ENCODE measurements around the gene IQCK. TPM values are rescaled to one million over a fixed set of nuclear protein-coding genes. Genes with fewer than 3 reads are reported as not detected.
"Not testable (repeated sequence)": the region's sequence is repeated elsewhere in the genome, so short reads cannot be mapped to it uniquely, and the experiment has no call there.

Gene IQCK, protein sequence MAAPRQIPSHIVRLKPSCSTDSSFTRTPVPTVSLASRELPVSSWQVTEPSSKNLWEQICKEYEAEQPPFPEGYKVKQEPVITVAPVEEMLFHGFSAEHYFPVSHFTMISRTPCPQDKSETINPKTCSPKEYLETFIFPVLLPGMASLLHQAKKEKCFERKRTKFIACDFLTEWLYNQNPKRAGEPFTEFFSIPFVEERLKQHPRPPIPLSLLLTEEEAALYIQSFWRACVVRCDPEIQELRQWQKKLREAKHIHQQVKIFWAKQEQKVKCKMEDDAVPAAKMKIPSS
- 10.5 and 16.7 TPM in 2 replicates for total RNA-seq

DNA sequence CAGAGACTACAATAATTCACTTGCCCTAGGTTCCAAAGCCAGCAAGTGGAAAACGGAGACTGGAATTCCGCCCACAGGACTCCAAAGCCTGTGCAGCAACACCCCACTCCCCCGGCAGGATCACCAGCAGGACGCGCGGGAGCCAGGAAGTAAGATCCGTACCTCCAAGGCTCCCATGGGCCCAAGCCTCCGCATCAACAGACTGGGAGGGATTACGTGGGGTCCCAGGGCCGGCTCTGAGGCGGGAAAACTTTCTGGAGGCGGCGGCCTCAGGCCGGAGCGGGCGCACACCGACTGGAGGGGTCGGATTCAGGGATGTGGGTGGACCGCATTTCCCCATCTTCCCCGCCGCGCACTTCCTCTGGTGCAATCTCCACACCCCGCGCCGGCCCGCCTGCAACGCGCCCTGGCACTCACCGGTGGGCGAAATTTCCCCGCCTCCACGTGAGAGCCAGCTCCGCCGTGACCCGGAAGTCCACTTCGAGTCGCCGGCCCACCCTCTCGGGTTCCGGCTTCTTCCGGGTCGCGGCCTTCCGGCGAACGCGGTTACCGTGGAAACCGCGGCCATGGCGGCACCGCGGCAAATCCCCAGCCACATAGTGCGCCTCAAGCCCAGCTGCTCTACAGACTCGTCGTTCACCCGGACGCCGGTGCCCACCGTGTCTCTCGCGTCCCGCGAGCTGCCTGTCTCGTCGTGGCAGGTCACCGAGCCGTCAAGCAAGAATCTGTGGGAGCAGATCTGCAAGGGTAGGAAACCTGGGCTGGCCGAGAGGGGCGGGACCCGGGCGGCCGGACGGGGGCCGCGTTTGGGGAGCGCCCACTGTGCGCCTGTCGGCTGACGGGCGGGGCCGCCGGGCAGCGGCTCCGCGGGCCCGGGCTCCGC is at the start of gene IQCK, which contains the start of gene KNOP1:
IQCK (plus strand) TSS at position 531 of the 883 bp plus-strand sequence; CDS start at position 567, 36 bp downstream.
KNOP1 (minus strand) TSS at position 487 of the 883 bp plus-strand sequence. CDS start 3,192 bp downstream, outside the sequence.
- peak; percentile 94 for DNase-seq

DNA sequence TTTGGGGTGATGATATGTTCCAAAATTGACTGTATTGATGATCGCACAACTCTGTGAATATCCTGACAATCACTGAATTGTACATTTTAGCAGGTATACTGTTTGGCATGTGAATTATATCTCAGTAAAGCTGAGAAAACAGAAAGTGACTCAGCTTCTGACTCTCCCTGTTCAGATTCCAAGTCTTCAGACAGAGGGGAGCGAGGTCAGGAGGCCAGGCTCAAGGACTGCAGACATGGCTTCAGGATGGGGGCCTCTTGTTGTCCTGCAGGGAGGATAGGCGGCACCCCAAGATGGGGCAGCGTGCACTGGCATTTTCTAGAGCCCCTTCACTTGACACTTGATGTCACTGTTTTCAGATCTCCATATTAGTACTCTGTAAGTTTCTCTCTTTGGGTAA is 45.7 kb upstream of the IQCK start:
- DNase-seq = no peak

DNA sequence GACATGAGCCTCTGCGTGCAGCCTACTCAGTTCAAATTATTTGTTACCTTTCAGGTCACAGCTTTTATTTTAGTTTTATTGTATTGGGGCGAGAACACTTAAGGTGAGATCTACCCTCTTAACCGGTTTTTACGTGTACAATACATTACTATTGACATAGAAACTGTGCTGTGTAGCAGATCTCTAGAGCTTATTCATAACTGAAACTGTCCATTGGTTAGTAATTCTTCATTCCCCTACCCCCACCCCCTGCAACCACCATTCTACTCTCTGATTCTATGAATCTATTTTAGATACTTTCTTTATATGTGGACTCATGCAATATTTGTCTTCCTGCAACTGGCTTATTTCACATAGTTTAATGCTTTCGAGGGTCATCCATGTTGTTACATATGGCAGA is 43.6 kb upstream of the IQCK start:
- no peak for DNase-seq

DNA sequence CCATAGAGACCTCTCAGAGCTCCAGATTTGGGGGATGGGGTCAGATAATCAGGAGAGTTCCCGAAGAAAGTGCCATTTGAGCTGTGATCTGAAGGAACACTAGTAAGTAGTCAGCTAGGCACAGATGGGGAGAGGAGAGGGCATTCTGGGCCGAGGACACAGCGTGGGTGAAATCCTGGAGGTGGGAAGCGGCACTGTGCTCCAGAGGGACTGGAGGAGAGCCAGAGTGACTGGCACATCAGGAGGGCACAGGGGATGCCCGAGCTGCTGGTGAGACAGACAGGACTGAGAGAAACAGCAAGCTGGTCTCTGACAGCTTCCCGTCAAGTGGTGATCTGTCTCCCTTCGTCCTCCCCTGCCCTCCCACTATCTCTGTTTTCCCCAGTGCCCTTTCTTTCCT is 40.7 kb upstream of the IQCK start:
- DNase-seq = no peak

DNA sequence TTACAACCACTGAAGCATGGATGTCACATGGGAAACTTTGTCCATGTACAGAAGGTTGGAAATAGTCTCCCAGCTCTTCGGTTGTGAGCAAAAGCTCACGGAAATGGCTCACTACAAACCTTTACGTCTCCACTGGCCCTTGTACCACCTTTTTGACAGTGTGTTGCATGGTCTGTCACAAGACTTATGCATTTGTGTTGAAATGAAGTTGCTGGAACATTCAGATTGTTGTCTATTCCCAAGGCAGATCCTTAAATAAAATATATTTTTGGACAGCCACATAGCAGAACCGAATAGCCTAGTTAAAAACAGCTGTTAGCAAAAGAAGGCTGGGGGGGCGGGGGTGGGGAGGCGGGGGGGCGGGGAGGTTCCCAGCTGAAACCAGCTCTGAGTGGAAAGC is 39.3 kb upstream of the IQCK start:
- no peak for DNase-seq

DNA sequence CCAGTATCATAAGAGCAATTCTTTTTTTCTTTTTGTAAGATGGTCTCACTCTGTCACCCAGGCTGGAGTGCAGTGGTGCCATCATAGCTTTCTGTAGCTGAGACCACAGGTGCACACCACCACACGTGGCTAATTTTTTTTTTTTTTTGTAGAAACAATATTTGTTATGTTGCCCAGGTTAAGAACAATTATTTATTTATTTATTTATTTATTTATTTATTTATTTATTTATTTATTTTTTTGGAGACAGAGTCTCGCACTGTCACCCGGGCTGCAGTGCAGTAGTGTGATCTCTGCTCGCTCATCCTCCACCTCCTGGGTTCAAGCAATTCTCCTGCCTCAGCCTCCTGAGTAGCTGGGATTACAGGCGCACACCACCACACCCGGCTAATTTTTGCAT is 38.8 kb upstream of the IQCK start:
- not testable (repeated sequence) for DNase-seq

DNA sequence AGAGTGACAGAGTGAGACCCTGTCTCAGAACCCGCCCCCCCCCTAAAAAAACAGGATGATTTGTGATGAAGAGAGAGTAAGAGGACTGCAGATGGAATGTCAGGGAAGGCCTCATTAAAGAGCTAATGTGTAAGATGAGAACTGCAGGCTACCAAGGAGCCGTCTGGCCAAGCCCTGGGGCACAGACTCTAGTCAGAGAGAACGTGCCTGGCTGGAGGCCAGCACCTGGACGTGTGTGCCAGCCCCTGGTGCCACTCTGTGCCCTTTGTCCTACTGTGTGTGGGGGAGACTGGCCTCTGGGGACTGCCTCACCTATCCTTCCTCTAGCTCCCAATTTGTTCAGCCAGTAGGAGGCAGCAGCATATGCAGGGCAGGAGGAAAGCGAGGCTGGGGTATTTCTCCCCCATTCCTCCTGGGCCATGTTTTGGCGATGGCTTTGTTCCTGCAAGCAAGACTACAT is 37.2 kb upstream of the IQCK start:
- no peak for DNase-seq

DNA sequence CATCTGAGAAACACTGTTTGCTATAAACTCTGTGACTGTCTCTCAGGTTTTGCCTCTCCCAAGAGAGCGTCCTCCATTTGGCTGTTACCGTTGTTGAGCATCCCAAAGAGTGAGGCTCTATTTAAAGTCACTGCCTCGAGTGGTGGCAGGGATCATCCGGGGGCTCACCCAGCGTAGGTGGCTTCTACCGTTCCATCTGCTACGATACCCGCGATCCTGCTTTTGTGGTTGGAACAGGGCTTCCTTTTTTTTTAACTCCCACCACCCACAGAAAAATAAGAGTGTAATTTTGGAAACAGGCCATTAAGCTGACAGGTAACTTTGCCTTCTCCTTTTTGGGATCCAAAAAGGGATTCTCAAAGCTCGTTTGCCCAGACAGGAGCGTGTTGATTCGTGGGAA is 36.4 kb upstream of the IQCK start:
- no peak for DNase-seq

DNA sequence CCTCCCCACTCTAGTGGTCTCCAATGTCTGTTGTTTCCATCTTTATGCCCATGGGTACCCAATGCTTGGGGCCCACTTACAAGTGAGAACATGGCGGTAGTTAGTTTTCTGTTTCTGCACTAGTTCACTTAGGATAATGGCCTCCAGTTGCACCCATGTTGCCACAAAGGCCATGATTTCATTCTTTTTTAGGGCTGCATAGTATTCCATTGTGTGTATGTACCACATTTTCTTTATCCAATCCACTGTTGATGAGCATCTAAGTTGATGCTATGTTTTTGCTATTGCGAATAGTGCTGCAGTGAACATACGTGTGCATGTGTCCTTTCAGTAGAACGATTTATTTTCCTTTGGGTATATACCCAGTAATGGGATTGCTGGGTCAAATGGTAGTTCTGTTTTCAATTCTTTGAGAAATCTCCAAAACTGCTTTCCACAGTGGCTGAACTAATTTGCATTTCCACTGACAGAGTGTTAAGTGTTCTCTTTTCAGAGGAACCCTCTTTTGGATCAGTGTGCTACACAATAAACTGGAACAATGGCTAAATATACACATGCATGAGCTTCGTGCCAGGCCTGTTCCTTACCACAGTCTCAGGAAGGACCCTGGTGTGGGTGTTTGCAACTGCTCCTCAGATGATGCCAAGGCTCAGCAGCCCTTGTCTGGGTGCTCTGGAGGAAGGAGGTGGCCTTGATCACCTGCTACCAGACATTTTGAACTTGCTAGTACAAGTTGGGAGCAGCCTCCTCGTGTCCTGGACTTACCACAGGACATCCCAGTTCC is 34.4 kb upstream of the IQCK start:
- no peak for DNase-seq

DNA sequence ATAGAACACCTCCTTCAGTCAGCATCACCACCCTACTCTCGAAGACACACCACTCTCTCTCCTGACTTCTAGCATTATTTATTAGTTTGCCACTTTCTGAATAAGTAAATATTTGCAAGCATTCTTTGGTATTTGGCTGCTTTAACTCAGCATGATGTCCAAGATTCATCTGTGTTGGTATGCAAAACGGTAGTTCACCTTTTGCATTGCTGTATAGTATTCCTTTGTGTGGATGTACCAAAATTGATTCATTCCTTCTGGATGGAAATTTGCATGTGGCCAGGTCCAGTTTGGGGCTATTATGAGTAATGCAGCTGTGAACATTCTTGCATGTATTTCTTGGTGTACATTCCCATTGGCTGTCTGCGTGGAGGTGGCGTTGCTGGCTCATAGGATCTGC is 32.9 kb upstream of the IQCK start:
- no peak for DNase-seq

DNA sequence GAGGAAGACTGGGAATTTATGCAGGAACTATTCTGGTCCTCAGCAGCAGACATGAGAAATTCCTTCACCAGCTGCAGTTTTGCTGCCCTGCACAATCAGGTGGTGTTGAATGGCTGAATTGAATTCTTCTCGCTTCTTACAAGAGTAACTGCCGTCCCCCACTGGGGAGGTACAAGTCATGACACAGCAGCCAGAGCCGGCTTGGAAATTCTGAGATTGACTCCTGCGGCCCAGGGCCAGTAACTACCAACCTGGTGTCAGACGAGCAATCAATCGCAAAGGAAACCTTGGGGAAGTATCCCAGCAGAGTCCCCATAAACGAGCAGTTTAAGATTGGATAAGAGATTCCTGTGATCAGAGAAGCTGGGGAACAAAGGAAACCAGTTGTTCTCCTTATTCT is 30.8 kb upstream of the IQCK start:
- no peak for DNase-seq

DNA sequence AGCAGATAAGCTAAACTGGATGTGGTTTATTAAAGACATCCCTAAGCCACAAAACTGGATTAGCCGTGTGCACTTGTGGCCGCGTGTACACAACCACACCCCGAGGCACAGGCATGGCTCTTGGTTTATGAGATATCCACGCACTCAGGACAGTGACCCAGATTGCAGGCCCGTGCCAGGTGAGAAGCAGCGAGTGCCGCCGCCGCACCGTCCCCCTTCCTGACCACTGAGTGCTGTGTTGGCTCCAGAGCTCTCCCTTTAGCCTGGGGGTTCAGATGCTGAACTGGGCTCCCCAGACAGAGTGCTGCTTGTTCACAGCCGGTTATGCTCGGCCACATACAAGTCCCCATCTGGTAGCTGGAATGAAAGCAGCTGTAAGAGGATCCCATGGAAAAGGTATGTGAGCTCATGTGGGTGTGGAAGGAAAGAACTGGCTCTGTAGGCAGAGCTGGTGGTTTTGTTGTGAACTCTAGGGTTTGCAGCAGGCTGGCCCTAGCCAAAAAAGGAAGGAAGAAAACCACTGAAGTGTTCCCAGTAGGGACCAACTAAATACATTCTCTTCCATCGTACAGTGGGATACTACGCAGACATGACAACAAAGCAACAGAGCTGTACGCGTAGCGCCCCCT is 29.6 kb upstream of the IQCK start:
- no peak for DNase-seq

DNA sequence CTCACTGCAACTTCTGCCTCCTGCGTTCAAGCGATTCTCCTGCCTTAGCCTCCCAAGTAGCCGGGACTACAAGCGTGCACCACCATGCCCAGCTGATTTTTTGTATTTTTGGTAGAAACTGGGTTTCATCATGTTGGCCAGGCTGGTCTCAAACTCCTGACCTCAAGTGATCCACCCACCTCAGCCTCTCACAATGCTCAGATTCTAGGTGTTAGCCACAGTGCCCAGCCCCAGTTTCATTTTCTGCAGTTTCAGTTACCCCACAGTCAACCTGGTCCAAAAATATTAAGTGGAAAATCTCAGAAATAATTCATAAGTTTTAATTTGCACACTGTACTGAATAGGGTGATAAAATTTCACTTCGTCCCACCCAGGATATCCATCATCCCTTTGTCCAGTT is 28.7 kb upstream of the IQCK start:
- no peak for DNase-seq

DNA sequence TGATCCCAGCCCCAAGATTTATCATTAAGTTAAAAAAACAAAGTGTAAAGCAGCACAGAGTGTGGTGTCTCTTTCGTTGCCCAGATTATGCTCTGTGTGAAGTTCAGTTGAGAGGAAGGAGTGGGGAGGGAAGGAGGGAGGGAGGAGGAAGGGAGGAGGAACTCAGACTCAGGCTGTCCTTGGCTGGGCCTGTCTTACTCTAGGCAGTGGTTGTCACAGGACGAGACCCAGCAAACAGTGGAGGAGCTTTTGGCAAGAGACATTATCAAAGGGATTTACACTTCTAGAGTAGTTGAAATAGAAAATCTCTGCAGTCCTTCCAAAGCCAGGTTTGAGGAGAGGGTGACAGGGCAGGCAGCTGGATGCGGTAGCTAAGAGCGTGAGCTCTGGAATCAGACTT is 27.9 kb upstream of the IQCK start:
- DNase-seq = no peak

DNA sequence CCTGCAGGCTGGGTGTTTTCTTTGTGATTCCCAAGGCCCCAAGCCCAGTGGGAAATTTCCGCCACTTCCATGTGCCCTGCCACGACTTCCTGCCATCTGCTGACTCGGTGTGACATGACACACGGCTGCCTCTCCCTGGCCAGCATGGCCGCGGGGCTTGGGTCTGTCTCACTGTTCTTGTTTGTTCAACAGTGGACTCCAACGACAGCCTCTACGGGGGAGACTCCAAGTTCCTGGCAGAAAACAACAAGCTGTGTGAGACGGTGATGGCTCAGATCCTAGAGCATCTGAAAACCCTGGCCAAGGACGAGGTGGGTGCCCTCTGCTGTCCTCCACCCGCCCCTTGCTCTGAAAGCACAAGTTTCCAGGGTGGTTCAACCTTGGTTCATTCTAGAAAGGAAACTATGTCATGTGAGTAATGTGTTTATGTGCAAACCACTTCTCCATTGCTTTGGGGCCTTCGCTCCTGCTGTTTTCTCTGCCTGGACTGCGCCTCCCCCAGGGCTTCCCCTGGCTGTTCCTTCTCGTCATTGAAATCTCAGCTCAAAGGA is 26.8 kb upstream of the IQCK start:
- DNase-seq = peak; percentile 45

DNA sequence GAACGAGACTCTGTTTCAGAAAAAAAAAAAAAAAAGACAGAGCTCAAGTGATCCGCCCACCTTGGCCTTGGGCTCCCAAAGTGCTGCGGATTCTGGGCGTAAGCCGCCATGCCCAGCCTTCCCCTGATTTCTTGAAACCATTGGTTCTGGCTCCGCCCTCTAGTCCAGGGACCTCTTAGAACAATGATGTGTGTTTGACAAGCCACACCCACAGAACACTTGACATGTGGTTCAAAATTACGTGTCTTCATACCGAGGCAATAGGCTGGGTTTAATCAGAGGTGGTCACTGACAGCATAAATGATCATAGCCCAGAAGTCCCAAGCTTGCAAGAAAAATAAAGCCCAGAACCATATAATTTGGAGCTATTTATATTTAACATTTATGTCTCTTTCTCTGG is 23.1 kb upstream of the IQCK start:
- no peak for DNase-seq

DNA sequence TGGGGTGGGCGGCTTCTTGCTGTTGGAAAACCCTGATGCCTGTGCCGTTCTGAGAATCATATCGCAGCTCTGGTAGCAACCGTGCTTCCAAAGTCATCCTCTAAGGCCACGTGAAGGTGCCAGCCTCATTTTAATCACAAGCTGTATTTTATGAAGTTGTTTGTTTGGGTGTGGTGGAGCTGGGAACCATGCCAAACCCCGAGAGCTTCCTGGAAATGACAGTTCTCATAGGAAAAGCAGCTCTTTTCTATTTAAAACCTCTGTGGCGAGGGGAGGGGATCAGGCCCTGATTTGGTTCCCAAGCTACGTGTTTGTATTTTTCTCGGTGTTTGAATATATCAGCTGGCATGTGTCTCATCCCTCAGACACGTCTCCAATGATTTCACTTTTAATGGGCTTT is 21.7 kb upstream of the IQCK start:
- DNase-seq = peak; percentile 97

DNA sequence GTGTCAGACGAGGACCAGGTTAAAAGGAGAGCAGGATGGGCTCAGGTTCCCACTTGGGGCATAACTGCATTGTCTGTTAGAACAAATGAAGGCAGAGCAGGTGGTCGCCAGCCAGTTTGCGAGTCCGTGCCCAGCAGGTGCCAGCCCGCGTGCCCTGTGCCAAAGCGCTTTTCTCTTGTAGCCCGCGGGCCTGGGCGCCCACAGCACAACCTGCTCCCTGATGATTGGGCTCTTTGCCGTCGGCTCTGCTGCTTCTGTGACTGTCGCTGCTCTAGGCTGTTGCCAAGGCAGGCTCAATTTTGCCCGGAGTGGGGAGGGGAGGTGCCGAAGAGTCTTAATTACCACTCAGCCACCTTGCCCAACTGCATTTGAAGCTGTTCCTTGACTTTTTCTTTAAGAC is 21.1 kb upstream of the IQCK start:
- DNase-seq = no peak

DNA sequence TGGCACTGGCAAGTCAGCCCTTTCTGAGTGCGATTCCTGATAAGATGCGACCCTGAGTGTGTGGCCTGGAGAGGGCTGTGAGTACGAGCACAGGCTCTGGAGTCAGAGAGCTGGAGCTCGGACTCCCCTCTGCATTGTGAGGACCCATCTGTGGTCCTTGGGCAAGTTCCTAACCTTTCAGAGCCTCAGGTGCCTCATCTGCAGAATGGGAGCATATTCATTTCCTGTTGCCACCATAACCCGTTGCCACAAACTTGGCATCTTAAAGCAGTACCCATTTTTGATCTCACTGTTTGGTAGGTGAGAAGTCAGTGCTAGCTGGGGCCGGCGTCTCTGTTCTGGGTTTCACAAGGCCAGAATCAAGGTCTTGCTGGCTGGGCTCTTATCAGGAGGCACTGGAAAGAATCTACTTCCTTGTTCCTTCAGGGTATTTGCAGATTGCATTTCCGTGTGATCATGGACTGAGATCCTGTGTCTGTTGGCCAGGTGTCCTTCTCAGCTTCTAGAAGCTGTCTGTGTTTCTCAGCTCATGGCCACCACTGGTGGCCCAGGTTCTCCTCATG is 20.2 kb upstream of the IQCK start:
- DNase-seq = no peak

DNA sequence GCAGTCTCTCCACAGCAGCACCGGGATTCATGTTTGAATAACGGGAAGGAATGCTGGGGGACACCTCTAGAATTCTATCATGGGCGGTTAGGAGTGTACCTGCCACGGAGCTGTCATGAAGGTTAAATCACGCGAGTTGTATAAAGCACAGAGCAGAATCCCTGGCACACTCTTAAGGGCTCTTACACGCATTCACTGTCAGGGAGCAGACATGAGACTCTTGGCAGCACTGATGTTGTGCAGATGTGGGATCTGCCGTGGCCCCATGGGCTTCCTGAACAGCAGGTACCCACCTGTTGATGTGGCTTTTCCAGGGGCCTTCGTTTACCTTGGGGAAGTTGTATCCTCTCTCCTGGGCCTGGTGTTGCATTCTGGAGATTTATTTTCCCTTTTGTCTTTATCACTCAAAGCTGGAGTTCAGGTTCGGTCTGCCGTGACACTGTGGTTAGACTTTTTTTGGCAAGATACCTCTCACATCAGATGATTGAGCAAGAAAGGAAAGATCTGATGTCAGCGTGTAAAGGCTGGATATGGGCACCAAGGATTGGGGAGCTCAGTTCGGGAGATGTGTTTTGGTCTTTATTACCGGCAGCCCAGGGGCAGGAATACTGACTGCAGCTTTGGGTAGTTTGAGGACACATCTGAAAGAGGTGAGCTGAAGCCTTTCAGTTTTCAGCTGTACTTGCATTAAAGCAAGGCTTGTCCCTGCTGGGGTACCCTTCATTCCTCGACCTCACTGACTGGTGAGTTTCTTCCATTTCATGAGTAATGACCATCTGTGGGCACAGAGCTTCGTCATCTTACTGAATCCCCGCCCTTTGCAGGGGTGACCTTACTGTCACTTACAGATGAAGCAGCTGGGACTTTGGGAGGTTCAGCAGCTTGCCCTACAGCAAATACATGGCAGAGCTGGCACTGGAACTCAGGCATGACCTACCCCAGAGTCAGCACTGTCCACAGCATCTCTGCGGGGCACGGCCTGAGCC is 19.3 kb upstream of the IQCK start:
- no peak for DNase-seq

DNA sequence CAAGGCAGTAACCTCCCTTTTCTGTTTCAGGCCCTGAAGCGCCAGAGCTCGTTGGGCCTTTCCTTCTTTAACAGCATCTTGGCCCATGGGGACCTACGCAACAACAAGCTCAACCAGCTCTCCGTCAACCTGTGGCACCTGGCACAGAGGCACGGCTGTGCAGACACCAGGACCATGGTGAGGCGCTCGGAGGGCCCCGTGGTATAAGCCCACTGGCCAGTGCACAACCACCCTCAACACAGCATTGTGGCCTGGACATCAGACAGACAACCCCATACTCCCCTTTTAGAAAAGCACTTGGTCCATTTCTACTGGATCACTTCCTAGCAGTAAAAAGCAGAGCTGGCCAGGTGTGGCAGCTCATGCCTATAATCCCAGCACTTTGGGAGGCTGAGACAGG is 18.6 kb upstream of the IQCK start:
- DNase-seq = no peak

Measured in dermis blood vessel endothelial cell (primary cell).